ENCODE results near the gene WDR35.
"Not testable (repeated sequence)": the region's sequence is repeated elsewhere in the genome, so short reads cannot be mapped to it uniquely, and the experiment has no call there.

The WDR35 gene

GRCh38 chr2:19937004-19937403, 52.9 kb downstream of the WDR35 start:
- DNase-seq (ENCODE audit: low read depth in 2 of 2), result no peak

- DNase-seq (ENCODE audit: low read depth in 2 of 2), result no peak
Observed at GRCh38 chr2:19936203-19936602, 53.7 kb downstream of the WDR35 start.

- DNase-seq (ENCODE audit: low read depth in 2 of 2), result no peak
Observed at GRCh38 chr2:19933351-19933981, 56.4 kb downstream of the WDR35 start.

DNA sequence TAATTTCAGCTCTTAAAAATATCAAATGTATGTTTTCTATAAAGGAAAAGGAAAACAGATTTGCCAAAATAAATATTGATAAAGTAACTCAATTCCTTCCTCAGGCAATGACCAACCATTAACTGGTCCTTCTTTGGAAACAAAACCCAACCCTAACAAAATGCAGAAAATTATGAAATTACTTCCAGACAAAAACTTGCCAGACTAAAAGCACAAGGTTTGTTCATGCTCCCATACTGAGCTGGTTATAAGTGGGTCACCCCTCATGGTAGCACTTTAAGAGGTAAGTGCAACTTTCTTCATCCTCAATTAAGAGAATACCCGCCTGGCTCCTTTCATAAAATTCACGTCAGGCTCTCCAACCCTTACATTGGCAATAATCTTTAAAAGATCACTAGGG, 57.0 kb downstream of the WDR35 start:
- no peak for DNase-seq (ENCODE audit: low read depth in 2 of 2)

GRCh38 chr2:19929226-19929625, 60.7 kb downstream of the WDR35 start:
- DNase-seq (ENCODE audit: low read depth in 2 of 2), result no peak

DNA sequence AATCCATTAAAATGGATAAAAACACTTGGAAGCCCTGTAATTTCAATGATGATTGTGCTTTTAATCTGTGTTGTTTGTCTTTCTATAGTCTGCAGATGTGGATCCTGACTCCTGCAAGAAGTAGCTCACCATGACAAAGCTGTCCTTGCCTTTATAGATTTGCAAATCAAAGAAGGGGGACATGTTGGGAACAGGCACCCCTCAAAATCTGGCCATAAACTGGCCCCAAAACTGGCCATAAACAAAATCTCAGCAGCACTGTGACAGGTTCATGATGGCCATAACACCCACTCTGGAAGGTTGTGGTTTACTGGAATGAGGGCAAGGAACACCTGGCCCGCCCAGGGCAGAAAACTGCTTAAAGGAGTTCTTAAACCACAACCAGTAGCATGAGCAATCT, 62.1 kb downstream of the WDR35 start:
- DNase-seq (ENCODE audit: low read depth in 2 of 2), result not testable (repeated sequence)

DNA sequence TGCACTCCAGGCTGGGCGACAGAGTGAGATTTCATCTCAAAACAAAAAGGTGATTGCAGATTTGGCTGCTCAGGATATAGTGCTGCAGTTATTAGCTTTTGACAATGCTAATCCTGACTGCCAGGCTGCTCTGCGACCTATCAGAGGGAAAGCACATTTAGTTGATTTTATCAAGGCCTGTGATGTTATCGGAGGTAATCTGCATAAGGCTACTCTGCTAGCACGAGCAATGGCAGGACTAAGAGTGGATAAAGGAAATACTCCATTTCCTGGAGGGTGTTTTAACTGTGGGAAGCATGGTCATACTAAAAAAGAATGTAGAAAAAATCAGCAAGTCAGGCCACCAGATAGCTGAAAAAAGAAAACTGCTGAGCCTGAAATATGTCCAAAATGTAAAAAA, 65.4 kb downstream of the WDR35 start:
- not testable (repeated sequence) for DNase-seq (ENCODE audit: low read depth in 2 of 2)

GRCh38 chr2:19922188-19922587, 67.7 kb downstream of the WDR35 start:
- DNase-seq (ENCODE audit: low read depth in 2 of 2), result not testable (repeated sequence)

DNA sequence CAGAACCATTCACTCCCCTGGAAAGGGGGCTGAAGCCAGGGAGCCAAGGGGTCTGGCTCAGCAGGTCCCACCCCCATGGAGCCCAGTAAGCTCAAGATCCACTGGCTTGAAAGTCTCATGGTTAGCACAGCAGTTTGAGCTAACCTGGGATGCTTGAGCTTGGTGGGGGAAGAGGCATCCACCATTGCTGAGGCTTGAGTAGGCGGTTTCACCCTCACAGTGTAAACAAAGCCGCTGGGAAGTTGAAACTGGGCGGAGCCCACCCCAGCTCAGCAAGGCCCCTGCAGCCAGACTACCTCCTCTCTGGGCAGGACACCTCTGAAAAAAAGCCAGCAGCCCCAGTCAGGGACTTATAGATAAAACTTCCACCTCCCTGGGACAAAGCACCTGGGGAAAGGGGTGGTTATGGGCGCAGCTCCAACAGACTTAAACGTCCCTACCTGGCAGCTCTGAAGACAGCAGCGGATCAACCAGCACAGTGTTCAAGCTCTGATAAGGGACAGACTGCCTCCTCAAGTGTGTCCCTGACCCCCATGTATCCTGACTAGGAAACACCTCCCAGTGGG, 73.4 kb downstream of the WDR35 start:
- no peak for DNase-seq (ENCODE audit: low read depth in 2 of 2)

GRCh38 chr2:19914266-19914975, 75.5 kb downstream of the WDR35 start:
- DNase-seq (ENCODE audit: low read depth in 2 of 2), result no peak

DNA sequence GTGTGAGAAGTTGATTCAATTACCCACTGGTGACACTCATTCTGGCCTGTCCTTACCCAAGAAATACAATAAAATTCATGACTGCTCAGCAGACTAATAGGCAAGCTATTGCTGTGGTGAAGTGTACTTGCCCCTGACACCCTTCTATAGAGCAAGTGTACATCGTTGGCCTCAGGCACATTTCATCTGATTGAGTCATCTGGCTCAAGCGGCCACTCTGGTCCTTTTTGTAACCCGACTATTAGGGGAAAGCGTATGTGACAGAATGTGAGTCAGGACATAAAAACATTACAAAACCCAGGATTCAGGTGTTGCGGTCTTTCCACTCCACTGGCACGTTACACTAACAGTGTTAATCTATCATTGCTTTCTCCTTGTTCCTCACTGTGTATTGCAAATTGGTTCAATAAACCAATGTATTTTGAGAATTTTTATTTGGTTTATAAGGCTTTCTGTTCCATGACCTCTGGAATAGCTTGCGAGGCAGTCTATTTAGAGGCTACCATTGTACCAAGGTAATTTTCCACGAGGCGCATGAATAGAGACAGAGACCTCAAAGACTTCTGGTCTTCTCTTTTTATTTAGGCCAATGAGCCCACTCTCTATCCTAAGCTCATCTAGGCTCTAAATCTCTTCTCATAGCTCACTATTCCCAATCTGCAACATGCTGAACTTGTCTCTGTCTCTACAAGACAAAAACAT, 77.9 kb downstream of the WDR35 start:
- no peak for DNase-seq (ENCODE audit: low read depth in 2 of 2)

DNA sequence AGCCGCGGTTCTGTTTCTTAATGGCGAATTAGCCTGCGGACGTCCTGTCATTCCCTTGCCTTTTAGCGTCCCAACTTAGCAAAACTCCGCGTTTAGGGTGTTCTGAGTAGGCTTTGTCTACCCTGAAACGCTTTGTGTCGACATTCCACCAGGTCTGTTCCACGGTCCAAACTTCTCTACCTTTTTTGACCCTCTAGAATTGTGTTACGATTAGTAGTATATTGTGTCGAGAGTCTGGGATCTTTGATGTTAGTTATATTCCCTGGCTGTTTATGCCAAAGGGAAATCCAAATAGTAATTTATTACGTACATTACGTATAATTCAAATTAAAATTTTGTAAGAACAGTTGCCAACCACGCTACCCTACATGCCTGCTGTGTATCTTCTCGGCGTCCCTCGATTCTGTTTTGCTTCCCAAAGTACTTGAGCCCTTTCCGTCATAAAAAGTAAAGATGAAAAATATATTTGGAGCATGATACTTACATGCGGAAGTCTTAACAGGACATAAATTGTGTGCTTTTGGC, 87.6 kb downstream of the WDR35 start:
- DNase-seq (ENCODE audit: low read depth in 2 of 2), result no peak

GRCh38 chr2:19901442-19902215, 88.3 kb downstream of the WDR35 start, which contains the start of gene TTC32:
TSS of gene TTC32 (minus strand) at chr2:19901983. CDS start at chr2:19901854, 129 bp downstream.
- peak; percentile 85 to 86 for DNase-seq (ENCODE audit: low read depth in 2 of 2)

DNA sequence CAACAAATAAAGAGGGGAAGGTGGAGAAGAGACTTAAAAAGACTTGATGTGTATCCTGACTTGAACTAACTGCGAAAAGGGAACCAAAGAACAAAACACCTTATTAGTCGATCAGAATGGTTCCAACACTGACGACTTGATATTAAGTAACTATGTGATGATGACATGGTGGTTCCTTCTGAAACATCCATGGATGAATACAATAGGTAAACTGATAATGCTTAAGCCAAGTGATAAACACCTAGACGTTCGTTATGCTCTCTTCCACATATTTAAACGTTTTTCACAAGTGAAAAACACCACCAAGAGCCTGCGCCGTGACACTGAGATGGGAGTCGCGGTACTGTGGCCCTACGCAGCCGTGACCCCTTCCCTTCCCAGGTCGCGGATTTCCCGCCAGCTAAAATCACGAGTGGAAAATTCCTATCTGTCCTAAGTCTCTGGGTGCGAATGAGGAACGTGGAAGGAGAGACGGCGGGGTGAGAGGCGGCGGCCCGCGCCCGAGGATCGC, 88.9 kb downstream of the WDR35 start:
- no peak for DNase-seq (ENCODE audit: low read depth in 2 of 2)

DNA sequence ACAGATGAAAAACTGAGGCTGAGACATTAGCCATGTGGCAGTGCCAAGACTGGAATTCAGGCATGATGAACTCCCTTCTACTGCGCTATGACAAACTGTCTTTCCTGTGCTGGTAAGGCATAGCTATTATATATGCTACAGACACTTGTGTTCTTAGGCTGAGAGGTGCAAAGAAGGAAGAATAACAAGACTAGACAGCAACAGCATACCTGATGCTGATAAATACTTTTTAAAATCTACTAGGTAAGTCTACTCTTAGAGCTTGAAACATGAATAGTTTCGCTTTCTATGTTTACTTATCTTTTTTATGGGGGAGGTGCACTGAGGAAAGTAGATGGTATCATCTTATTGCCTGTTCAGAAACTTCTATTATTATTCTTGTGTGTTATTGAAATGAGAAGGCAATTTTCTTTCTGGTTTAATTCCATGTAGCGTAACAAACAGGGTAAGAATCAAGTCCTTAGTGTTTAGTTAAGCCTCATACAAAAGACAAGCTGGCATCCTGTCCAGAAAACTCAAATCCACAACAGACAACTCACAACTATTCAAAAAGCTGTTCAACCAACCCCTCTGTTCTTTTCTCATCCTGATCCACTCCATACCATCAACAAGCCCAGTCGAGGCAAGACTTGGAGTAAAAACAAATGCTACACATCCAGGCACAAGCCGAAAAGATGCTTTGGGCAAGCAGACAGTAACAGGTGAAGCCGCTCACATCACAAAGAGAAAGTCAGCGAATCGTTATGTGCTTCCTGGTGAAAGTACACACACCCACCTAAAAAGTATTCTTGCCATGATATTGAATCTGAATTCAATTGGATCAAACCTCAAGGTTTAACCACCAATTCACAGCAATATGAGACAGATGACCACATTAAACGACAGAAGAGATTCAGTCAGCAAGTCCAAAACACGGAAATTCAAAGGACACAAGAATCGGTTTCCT, 89.6 kb downstream of the WDR35 start:
- no peak for DNase-seq (ENCODE audit: low read depth in 2 of 2)

GRCh38 chr2:19898592-19899329, 91.1 kb downstream of the WDR35 start:
- no peak for DNase-seq (ENCODE audit: low read depth in 2 of 2)

DNA sequence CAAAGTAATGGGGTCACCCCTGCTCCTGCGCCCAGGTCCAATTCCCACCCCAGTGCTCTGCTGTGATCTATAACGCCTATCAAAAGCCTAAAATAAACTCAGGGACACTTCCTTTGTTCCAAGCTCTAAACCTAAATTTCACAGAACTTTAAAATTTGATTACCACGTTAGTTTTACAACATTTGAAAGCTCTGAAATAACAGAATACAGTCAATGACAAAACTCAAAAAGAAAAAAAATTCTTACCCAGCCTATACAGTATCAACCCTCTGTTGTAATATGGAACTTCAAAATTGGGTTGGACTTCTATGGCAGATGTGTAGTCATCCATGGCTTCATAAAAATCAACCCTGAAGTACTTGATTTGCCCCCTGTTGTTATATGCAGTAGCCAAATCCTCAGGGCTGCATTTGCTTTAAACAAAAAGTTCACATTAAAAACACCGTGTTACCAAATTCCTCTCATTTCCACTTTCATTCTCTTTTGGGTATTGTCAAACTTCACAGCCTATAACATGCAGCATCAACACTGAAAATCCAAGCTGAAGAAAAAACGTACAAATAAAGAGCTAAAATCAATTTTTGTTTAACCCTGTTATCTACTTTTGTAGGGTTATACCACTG, 92.2 kb downstream of the WDR35 start:
- no peak for DNase-seq (ENCODE audit: low read depth in 2 of 2)

DNA sequence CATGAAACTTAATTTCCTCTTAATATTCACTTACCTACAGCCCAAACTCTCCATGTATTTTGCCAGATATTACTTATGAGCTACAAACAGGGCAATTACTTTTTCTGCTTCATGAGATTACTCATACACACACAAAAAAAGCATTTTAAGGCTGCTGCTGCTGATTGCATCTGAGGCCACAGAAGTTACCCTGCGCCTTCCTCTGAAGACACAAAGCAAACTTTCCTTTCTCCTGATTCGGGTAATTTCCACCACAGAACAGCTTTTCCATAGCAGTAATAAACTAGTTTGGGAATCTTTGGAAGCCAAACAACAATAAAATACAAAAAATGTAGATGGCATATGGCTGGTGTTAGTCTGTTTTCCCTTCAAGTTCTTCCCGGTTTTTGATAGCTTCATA, 94.4 kb downstream of the WDR35 start:
- DNase-seq (ENCODE audit: low read depth in 2 of 2), result no peak
